ENCODE measurements around the gene RANBP17.
"Not testable (repeated sequence)": the region's sequence is repeated elsewhere in the genome, so short reads cannot be mapped to it uniquely, and the experiment has no call there.

Gene RANBP17

DNA sequence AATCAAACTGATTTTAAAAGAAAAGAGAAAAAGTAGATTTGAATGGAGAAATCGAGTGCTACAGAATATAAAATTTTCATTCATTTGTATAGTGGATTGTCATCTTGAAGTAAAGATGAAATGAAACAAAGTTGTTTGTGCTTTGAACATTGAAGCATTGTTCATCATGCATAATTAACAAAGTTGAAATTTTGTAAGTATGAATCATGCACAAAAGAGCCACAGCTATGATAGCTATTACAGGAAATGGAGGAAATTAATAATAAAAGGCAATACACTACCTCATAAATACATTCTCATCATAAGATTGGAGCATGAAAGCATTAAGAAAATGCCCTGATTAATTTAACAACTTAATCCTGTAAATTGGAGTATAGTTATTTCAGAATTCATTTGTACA lies 293.8 kb downstream of the RANBP17 start:
- DNase-seq (ENCODE audit: low read depth, low spot score): no peak

DNA sequence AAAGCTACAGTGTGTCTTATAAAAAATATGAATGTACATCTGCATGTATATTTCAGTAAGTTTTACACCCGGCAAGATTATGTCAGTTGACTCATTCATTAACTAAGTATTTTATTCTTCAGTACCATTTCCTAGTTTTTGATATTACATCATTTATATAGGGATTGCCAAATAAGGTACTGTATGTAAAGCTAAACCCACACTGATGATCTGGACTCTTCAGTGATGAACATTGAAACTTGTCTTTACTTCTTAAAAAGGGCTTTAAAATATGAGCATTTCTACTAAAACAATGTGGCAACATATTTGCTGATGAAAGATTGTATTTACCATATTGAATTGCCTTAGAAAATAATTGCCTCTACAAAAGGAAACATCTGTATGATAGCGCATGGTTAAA lies 295.5 kb downstream of the RANBP17 start:
- no peak for DNase-seq (ENCODE audit: low read depth, low spot score)

GRCh38 chr5:171157775-171158174 lies 296.0 kb downstream of the RANBP17 start:
- no peak for DNase-seq (ENCODE audit: low read depth, low spot score)

- no peak for DNase-seq (ENCODE audit: low read depth, low spot score)
Observed at GRCh38 chr5:171158581-171158980, 296.8 kb downstream of the RANBP17 start.

DNA sequence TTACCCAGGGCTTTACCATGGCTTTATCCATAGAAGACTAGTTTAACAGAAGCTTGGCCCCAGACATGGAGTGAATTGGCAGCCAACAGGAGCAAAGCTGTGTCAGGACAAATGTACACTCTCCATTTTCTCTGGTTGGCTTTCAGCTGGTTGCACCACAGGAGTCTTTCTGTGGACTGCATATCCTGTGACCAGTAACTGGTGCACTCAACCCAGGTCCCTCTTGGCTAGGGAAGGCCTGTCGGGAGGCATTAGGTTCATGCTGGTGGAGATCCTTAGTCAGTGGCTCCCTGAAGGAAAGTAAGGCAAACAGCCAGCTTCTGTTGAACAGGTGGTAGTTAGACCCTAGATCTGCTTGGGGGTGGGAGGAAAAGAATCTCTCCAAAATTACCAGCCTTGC lies 300.3 kb downstream of the RANBP17 start:
- DNase-seq (ENCODE audit: low read depth, low spot score): no peak

DNA sequence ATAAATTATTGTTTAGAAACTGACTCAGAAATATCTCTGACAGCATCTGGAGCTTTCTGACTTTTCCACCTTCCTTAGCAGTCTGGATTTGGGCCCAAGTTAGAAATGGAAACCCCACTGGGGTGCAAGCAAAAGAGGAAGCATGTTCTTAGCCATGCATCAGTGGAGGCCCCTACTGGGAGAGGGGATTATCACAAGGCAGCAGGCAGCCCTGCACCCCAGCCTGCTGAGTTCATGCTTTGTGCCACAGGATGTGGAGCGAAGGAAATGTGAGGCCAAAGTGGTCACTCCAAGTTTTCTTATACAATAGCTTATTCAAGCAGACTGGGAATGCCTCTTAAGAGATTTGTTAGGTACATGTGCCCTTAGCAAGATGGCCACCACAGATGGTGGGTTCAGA lies 300.8 kb downstream of the RANBP17 start:
- DNase-seq (ENCODE audit: low read depth, low spot score): no peak

- no peak for DNase-seq (ENCODE audit: low read depth, low spot score)
Observed at GRCh38 chr5:171166766-171167165, 304.9 kb downstream of the RANBP17 start.

DNA sequence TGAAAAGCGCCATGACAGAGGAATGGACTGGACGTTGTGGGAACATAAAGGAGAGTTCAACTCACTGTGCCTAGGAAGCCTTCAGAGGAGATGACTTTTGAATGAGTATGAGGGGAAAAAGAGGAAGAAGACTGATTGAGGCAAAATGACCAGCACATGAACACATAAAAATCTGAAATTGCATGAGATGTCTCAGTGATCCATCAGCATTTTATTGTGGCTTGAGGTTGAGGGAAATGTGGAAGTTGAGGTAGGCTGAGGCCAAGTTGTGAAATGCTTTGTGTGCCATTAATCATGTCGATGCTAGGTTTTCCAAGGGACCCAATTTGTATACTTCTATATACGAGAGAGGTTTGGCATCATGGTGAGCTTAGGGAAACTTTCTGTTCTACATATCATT lies 306.4 kb downstream of the RANBP17 start:
- no peak for DNase-seq (ENCODE audit: low read depth, low spot score)

DNA sequence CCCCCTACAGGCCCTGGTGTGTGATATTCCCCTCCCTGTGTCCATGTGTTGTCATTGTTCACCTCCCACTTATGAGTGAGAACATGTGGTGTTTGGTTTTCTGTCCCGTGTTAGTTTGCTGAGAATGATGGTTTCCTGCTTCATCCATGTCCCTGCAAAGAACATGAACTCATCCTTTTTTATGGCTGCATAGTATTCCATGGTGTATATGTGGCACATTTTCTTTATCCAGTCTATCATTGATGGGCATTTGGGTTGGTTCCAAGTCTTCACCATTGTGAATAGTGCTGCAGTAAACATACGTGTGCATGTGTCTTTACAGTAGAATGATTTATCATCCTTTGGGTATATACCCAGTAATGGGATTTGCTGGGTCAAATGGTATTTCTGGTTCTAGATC lies 313.1 kb downstream of the RANBP17 start:
- DNase-seq (ENCODE audit: low read depth, low spot score): not testable (repeated sequence)

GRCh38 chr5:171175746-171176145 lies 313.9 kb downstream of the RANBP17 start:
- DNase-seq (ENCODE audit: low read depth, low spot score): no peak

DNA sequence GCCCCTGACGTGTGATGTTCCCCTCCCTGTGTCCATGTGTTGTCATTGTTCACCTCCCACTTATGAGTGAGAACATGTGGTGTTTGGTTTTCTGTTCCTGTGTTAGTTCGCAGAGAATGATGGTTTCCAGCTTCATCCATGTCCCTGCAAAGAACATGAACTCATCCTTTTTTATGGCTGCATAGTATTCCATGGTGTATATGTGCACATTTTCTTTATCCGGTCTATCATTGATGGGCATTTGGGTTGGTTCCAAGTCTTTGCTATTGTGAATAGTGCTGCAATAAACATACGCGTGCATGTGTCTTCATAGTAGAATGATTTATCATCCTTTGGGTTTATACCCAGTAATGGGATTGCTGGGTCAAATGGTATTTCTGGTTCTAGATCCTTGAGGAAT lies 316.4 kb downstream of the RANBP17 start:
- DNase-seq (ENCODE audit: low read depth, low spot score): not testable (repeated sequence)

GRCh38 chr5:171188016-171188415 lies 326.2 kb downstream of the RANBP17 start:
- DNase-seq (ENCODE audit: low read depth, low spot score): no peak

DNA sequence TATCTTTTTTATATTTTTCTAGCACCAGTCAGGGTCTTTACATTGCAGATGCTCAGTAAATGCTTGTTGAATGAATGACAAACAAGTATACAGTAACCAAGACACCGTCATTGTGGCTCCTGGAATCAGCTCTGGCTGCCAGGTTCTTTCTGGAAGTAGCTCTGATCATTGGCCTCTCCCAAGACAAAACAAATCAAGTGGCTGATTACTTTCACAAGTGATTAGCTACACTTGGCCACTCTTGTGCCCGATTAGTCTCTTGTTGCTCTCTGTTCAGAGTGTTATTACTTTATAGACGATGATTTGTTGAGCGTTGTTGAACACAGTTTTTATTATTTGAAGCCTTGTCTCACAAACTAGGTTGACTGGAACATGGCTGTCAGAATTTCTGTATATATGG lies 327.6 kb downstream of the RANBP17 start:
- DNase-seq (ENCODE audit: low read depth, low spot score): no peak

DNA sequence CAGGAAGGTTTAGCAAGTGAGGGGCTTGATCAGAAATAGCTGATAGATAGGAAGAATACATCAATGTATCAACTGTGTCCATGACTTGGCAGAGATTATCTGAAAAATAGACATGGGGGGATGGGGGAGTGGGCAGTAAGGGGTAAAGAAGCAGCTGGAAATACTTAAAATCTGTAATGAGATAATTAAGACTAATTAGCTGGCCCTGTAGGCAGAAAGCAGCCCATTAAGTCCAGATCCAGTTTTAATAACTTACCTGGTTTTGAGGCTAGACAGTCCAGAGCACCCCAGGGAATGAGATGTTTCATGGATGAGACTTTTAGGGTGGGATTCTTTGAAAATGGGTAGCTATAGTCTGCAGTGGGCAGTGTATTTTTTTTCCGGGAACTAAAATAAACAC lies 330.3 kb downstream of the RANBP17 start:
- no peak for DNase-seq (ENCODE audit: low read depth, low spot score)

- no peak for DNase-seq (ENCODE audit: low read depth, low spot score)
Observed at GRCh38 chr5:171201310-171201709, 339.5 kb downstream of the RANBP17 start.

GRCh38 chr5:171205375-171205774 lies 343.6 kb downstream of the RANBP17 start:
- no peak for DNase-seq (ENCODE audit: low read depth, low spot score)

DNA sequence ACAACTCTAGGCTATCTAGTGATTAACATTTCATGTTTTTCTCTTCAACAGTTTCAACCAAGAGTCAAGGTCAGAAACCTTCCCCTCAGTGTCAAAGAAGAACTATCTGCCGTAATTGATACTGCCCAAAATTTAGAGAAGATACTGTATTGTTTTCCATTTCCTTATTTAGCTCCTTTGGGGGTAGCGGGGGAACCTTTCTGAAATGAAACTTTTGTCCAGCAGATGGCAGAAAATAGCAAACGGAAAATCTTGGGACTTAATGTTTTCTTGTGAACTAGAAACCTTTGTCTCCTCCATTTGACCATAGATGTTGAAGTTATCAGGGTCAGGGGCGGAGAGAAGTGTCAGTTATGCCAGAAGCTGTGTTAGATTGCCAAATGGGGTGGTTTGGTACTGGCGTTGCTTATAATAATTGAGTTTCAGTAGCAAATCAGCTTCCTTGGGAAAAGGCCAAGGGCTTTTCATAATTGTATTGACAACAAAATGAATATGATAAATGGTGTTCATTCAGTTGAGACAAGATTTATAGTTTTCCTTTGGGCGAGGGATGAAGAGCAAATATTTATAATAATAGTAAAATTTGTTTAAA lies 345.5 kb downstream of the RANBP17 start:
- DNase-seq (ENCODE audit: low read depth, low spot score): no peak

GRCh38 chr5:171221916-171222315 lies 360.1 kb downstream of the RANBP17 start:
- DNase-seq (ENCODE audit: low read depth, low spot score): no peak

- DNase-seq (ENCODE audit: low read depth, low spot score): no peak
Observed at GRCh38 chr5:171223927-171224326, 362.1 kb downstream of the RANBP17 start.

- no peak for DNase-seq (ENCODE audit: low read depth, low spot score)
Observed at GRCh38 chr5:171226096-171226754, 364.4 kb downstream of the RANBP17 start.

GRCh38 chr5:171226864-171227263 lies 365.0 kb downstream of the RANBP17 start:
- DNase-seq (ENCODE audit: low read depth, low spot score): no peak

DNA sequence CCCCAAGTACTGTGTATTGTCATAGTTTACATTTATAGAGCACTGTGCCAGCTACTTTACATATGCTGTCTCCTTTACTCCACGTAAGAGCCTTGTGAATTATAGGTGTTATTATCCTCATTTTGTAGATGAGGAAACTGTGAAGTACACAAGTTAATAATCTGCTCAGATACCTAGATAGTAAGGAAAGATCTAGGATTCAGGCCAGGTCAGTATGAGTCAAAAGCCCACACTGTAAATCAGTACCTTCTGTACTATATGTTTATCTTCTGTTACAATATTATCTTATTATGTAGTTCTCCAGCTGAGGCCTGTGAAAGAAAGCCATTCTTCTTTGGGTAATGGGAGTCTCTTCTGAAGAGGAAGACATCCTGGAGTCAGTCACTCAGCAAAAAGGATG lies 374.8 kb downstream of the RANBP17 start:
- no peak for DNase-seq (ENCODE audit: low read depth, low spot score)

- DNase-seq (ENCODE audit: low read depth, low spot score): no peak
Observed at GRCh38 chr5:171242521-171242920, 380.7 kb downstream of the RANBP17 start.

- no peak for DNase-seq (ENCODE audit: low read depth, low spot score)
Observed at GRCh38 chr5:171246231-171246630, 384.4 kb downstream of the RANBP17 start.
